GM18498 (cell line): Measurements from ENCODE around the gene ACTR5.
"Not testable (repeated sequence)": the region's sequence is repeated elsewhere in the genome, so short reads cannot be mapped to it uniquely, and the experiment has no call there.

Experiments used
- ATAC-seq: cut with Tn5 transposase; IDR thresholded peaks from one replicate; pipeline ENCODE4 v1.9.1; 2021; ENCODE audit warnings: mild to moderate bottlenecking, moderate library complexity; ENCODE audit not compliant: unreplicated experiment

ACTR5 gene

GRCh38 chr20:38764567-38765318, 16.5 kb downstream of the ACTR5 start:
- no peak for ATAC-seq

GRCh38 chr20:38766071-38766470, 17.8 kb downstream of the ACTR5 start:
- no peak for ATAC-seq

- ATAC-seq, result no peak
Measured at GRCh38 chr20:38769376-38770295, 21.4 kb downstream of the ACTR5 start.

GRCh38 chr20:38770546-38770945, 22.3 kb downstream of the ACTR5 start:
- no peak for ATAC-seq

- ATAC-seq, result no peak
Measured at GRCh38 chr20:38770970-38771369, 22.7 kb downstream of the ACTR5 start.

GRCh38 chr20:38771621-38772020, 23.4 kb downstream of the ACTR5 start:
- no peak for ATAC-seq

- ATAC-seq, result no peak
Measured at GRCh38 chr20:38774167-38774566, 25.9 kb downstream of the ACTR5 start.

- no peak for ATAC-seq
Measured at GRCh38 chr20:38776363-38776762, 28.1 kb downstream of the ACTR5 start.

GRCh38 chr20:38779247-38780097, 31.2 kb downstream of the ACTR5 start:
- no peak for ATAC-seq

GRCh38 chr20:38782275-38782674, 34.0 kb downstream of the ACTR5 start:
- no peak for ATAC-seq

- ATAC-seq, result no peak
Measured at GRCh38 chr20:38787870-38788269, 39.6 kb downstream of the ACTR5 start.

- ATAC-seq, result no peak
Measured at GRCh38 chr20:38789503-38790199, 41.4 kb downstream of the ACTR5 start.

GRCh38 chr20:38790200-38791053, 42.2 kb downstream of the ACTR5 start:
- no peak for ATAC-seq

GRCh38 chr20:38791291-38791690, 43.0 kb downstream of the ACTR5 start:
- ATAC-seq, result no peak

GRCh38 chr20:38791940-38792339, 43.7 kb downstream of the ACTR5 start:
- no peak for ATAC-seq

GRCh38 chr20:38794057-38794456, 45.8 kb downstream of the ACTR5 start:
- ATAC-seq, result not testable (repeated sequence)

- no peak for ATAC-seq
Measured at GRCh38 chr20:38798266-38798665, 50.0 kb downstream of the ACTR5 start.

- no peak for ATAC-seq
Measured at GRCh38 chr20:38799203-38799602, 50.9 kb downstream of the ACTR5 start.

GRCh38 chr20:38800882-38801281, 52.6 kb downstream of the ACTR5 start:
- ATAC-seq, result no peak

GRCh38 chr20:38804221-38804620, 56.0 kb downstream of the ACTR5 start:
- no peak for ATAC-seq
